Midbrain (tissue), 1 donor: Measurements from ENCODE around the gene CDH13.
A peak's percentile ranks its signal among the peaks of the same experiment; 100 is the strongest.

Source experiments
- DNase-seq: peaks from one replicate; lab custom pipeline; 2025; lab: John Stamatoyannopoulos, UW

CDH13 gene

GRCh38 chr16:83116274-83116892 lies 489.6 kb downstream of the CDH13 start:
- no peak for DNase-seq

GRCh38 chr16:83117810-83118209 lies 491.0 kb downstream of the CDH13 start:
- DNase-seq = no peak

- no peak for DNase-seq
Measured at GRCh38 chr16:83118365-83118764, 491.6 kb downstream of the CDH13 start.

- no peak for DNase-seq
Measured at GRCh38 chr16:83125999-83126568, 499.3 kb downstream of the CDH13 start.

- no peak for DNase-seq
Measured at GRCh38 chr16:83128041-83128440, 501.3 kb downstream of the CDH13 start.

DNA sequence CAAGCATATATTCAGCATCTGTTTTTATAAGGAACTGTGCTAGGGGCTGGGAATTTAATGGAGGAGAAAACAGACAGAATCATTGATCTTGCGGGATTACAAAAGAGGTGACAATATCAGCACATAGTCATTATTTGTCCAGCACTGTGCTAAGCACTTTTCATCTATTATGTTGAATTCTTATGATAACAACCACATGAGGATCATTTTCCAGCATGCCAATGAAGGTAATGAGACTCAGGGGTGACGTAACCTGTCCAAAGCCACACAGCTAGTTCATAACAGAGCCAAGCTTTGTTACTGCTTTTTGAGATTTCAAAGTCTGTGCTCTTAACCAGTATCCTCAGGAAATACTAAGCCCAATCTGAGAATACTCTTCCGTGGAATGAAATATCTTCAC lies 503.3 kb downstream of the CDH13 start:
- no peak for DNase-seq

DNA sequence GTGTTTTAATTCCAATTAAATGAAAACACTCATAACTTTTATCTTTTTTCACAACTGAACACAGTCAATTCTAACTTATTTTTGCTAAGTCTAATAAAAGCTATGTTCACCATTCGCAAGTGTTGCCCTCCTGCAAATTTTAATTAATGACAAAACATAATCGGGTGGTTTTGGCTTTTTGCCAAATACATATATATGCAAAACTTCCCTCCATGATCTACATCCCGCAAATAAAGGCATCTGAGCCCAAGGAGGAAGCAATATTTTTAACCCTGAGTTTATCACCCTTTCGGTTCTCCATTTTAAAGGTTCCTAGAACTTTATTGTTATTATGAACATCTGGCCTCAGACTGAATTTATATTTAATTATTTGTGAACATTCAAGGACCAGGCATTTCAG lies 507.9 kb downstream of the CDH13 start:
- DNase-seq = no peak

- DNase-seq = no peak
Measured at GRCh38 chr16:83136419-83136818, 509.6 kb downstream of the CDH13 start.

DNA sequence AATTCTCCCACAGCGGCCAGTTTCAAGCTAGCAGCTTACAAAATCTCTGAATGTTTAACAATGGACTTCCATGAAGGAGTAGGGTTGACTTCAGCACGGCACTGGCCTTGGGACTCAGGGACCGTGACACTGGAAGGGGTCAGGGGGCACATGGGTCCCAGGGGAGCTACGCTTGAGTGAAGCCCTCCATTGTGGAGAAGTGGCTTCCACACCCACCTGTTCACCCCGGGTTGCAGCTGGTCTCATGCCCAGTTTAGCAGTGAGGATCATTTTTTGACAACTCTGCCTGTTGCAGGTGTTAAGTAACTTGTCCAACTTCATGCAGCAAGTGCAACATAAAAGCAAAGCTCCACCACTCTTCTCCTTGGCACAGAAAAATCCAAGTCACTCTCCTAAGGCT lies 510.2 kb downstream of the CDH13 start:
- DNase-seq = no peak

- DNase-seq = peak; percentile 36
Measured at GRCh38 chr16:83137326-83137781, 510.6 kb downstream of the CDH13 start.

GRCh38 chr16:83137894-83138293 lies 511.1 kb downstream of the CDH13 start:
- no peak for DNase-seq

GRCh38 chr16:83138512-83138911 lies 511.7 kb downstream of the CDH13 start:
- no peak for DNase-seq

- no peak for DNase-seq
Measured at GRCh38 chr16:83138976-83139690, 512.4 kb downstream of the CDH13 start.

DNA sequence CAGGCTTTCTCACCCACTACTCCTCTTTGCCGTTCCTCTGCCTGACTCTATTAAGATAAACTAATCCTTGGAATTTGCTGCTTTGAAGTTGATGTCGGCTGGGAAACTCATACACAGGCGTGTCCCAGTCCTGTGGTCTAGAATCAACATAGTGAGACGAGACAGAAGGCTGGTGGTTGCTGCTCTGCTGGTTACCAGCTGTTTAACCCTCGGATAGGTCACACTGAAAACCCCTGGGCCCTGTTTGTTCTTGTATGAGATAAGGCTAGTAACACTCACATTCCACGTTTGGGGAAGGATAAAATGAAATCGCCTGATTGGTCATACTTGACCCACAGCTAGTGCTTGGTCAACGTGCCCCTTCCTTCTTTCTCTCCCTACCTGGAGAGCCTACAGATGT lies 517.0 kb downstream of the CDH13 start:
- no peak for DNase-seq

DNA sequence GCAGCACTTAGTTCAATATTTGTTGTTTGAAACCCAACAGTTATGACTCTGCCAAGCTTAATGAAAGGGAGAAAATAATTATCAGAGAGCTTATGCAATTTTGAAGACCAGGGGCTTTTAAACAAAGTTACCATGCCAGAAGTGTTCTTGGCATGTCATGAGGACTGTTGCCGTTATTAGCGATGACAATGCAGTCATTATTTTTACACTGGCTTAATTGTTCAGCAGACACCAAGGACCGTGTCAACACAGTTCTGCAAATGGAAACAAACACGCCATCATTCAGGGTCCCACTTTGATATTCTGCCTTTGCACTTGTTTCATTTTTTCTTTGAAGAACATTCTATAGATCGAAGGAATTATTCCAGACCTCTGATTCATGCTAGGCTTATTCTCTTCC lies 518.5 kb downstream of the CDH13 start:
- peak; percentile 48 for DNase-seq

DNA sequence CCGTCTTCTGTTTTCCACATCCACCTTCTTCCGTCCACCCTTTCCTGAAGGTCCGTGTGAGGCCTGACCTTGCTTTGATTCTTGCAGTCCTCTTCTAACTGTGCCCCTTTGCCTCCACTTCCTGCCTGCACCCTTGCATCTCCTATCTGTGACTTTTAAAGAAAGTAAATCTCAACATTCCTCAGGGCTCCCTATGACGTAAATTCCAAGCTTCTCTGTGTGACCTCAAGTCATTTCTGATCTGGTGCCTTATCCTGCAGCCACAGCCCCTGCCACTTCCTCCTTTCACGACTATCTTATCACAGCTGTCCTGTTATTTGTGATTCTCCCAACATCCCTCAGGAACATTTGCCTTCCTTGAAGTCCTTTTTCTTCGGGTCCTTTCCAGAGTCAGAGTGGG lies 520.5 kb downstream of the CDH13 start:
- DNase-seq = no peak

DNA sequence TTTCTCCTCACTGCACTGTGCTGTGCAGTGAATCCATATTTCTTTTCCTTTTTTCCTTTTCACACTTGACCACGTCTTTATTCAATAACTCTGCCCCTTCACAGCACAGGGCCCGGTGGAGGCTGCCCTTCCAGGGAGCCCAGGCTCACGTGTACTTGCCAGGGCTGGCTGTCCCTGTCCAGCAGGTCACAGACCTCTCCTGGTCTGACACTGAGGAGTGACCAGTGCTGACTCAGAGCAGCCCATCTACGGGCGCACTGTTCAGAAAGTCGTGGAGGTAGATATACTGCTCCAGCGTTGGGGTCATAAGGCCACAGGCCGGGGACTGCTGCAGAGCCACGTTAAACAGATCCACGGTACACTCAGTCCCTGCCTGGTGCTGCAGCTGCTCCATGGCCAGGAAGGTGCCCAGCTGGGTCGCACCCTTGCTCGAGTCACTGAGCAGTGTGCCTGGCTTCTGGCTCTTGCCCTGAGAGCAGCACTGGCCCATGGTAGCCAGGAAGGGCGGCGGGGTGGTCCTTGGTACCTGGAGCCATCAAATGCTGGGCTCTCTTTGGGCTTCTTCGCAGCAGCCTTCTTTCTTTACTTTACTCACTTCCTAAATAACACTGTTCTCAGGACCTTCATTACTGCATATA lies 531.7 kb downstream of the CDH13 start:
- no peak for DNase-seq

- no peak for DNase-seq
Measured at GRCh38 chr16:83159049-83159448, 532.3 kb downstream of the CDH13 start.

GRCh38 chr16:83160287-83161020 lies 533.7 kb downstream of the CDH13 start:
- no peak for DNase-seq

DNA sequence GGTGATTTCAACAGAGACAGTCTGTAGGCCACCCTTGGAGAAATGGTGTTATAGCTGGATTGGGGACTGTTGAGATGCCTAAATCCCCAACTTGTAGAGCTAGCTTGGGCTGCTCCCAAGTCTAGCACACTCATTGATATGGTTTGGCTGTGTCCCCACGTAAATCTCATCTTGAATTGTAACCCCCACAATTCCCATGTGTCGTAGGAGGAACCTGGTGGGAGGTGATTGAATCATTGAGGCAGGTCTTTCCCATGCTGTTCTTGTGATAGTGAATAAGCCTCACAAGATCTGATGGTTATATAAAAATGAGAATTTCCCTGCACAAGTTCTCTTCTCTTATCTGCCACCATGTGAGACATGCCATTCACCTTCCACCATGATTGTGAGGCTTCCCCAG lies 536.0 kb downstream of the CDH13 start:
- DNase-seq = no peak

GRCh38 chr16:83164816-83165215 lies 538.0 kb downstream of the CDH13 start:
- DNase-seq = no peak

GRCh38 chr16:83171396-83171795 lies 544.6 kb downstream of the CDH13 start:
- DNase-seq = no peak
